Measurements from ENCODE around the gene DAAM1.
A peak's percentile ranks its signal among the peaks of the same experiment; 100 is the strongest.

DNA sequence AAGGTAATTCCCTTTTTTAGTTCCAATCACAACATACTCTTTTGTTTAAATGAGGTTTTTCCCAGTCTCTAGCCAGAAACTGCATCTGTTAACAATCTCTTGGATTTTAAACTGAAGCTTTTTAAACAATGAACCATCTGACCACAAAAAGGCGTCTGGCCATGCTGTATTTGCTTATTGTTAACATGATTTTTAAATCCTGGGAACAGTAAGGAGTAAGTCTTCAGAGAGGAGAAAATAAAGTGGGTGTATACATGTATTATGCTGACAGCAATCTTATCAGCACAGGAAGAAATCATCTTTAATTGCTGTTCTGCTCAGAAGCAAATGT, 106.2 kb downstream of the DAAM1 start:
- TF ChIP-seq, protein P1, sequence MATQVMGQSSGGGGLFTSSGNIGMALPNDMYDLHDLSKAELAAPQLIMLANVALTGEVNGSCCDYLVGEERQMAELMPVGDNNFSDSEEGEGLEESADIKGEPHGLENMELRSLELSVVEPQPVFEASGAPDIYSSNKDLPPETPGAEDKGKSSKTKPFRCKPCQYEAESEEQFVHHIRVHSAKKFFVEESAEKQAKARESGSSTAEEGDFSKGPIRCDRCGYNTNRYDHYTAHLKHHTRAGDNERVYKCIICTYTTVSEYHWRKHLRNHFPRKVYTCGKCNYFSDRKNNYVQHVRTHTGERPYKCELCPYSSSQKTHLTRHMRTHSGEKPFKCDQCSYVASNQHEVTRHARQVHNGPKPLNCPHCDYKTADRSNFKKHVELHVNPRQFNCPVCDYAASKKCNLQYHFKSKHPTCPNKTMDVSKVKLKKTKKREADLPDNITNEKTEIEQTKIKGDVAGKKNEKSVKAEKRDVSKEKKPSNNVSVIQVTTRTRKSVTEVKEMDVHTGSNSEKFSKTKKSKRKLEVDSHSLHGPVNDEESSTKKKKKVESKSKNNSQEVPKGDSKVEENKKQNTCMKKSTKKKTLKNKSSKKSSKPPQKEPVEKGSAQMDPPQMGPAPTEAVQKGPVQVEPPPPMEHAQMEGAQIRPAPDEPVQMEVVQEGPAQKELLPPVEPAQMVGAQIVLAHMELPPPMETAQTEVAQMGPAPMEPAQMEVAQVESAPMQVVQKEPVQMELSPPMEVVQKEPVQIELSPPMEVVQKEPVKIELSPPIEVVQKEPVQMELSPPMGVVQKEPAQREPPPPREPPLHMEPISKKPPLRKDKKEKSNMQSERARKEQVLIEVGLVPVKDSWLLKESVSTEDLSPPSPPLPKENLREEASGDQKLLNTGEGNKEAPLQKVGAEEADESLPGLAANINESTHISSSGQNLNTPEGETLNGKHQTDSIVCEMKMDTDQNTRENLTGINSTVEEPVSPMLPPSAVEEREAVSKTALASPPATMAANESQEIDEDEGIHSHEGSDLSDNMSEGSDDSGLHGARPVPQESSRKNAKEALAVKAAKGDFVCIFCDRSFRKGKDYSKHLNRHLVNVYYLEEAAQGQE (IDR thresholded peaks at IDR 0.05; ENCODE audit: low read depth, low read length): no peak
- peak; percentile 59; the same call in 1 of the 2 replicates for TF ChIP-seq NFIC (IDR thresholded peaks at IDR 0.05; ENCODE audit: borderline replicate concordance)
- no peak for TF ChIP-seq TAF1 (IDR thresholded peaks at IDR 0.05; ENCODE audit: borderline replicate concordance, low read depth, low read length)
- peak; percentile 17 to 43; a peak in 2 of 4 replicates for TF ChIP-seq EP300 (IDR thresholded peaks at IDR 0.05; ENCODE audit: borderline replicate concordance in 1 of 2, low read depth in 1 of 2, low read length in 1 of 2)
- no peak for TF ChIP-seq RAD21 (IDR thresholded peaks at IDR 0.05; ENCODE audit: low read length)
